ENCODE measurements around the gene ARHGDIA.

GRCh38 chr17:81841866-81842265 lies 29.3 kb downstream of the ARHGDIA start:
- no peak for TF ChIP-seq CTCF (IDR thresholded peaks at IDR 0.05)
- TF ChIP-seq POLR2A (IDR thresholded peaks at IDR 0.05) = no peak
